GM12878 (cell line): Measurements from ENCODE around the gene NPLOC4. TPM values are rescaled to one million over a fixed set of nuclear protein-coding genes. Genes with fewer than 3 reads are reported as not detected.

ENCODE experiments used
- ATAC-seq: fragments of 200-7000 bp; cut with Tn5 transposase; 3 replicates; pipeline ENCODE4 v1.9.1; 2020; ENCODE audit warnings: mild to moderate bottlenecking, moderate library complexity
- BruUV-seq: library from RNA; stranded (reverse); fragments of 400-500 nt; replicated peaks from 2 replicates; lab custom pipeline; 2021; lab: Mats Ljungman, UMichigan
- CTCF ChIA-PET: fragments of 300-600 bp; sonication (Branson Sonifier 250); formaldehyde crosslinking; extraction: SDS; loops from one replicate; lab custom pipeline; 2021; ENCODE audit warnings: inconsistent platforms; lab: Yijun Ruan, JAX
- POLR2A ChIA-PET: fragments of 350-600 bp; formaldehyde crosslinking; extraction: SDS; loops from one replicate; lab custom pipeline; 2021; ENCODE audit warnings: inconsistent platforms; lab: Charles Lee
- RAD21 ChIA-PET: fragments of 300-600 bp; sonication (Branson Sonifier 250); formaldehyde crosslinking; loops from one replicate; lab custom pipeline; 2023; ENCODE audit warnings: antibody characterized with exemption; ENCODE audit not compliant: unreplicated experiment; lab: Charles Lee
- SMC1A ChIA-PET: fragments of 300-600 bp; sonication (Branson Sonifier 250); formaldehyde crosslinking; loops from one replicate; lab custom pipeline; 2023; ENCODE audit not compliant: unreplicated experiment, uncharacterized antibody; lab: Charles Lee
- DNase-seq: peaks from one replicate; pipeline ENCODE4 v3.0.0-alpha.2; 2011; ENCODE audit warnings: low read depth, low spot score
- FAIRE-seq: peaks from 3 replicates; lab custom pipeline; 2011; peaks lifted over from hg19 to GRCh38; lab: Jason Lieb, UNC
- H2AFZ ChIP-seq: 2 replicates; pipeline ENCODE4 v1.6.0; 2011; ENCODE audit warnings: low read depth, low read length, control low read depth; ENCODE audit not compliant: control insufficient read depth
- H3K27ac ChIP-seq: 2 replicates; pipeline ENCODE4 v1.5.1; 2011; ENCODE audit warnings: control low read depth; ENCODE audit not compliant: control insufficient read depth, insufficient read depth
- H3K27me3 ChIP-seq, 2 experiments: replicated peaks in 1 of 2; 2 replicates each; pipeline versions ENCODE4 v1.6.0 to v1.6.1; 2011; ENCODE audit warnings: low read length in 1 of 2; ENCODE audit not compliant: control insufficient read depth in 2 of 2, insufficient read depth in 2 of 2
- H3K36me3 ChIP-seq, 2 experiments: 2 replicates each; pipeline ENCODE4 v1.5.1; 2011; ENCODE audit warnings: low read length in 1 of 2; ENCODE audit not compliant: control insufficient read depth in 2 of 2, insufficient read depth in 2 of 2
- H3K4me1 ChIP-seq: 2 replicates; pipeline ENCODE4 v1.6.1; 2011; ENCODE audit warnings: mild to moderate bottlenecking, low read length, moderate library complexity, mixed read lengths; ENCODE audit not compliant: control insufficient read depth, insufficient read depth
- H3K4me2 ChIP-seq: 2 replicates; pipeline ENCODE4 v1.6.0; 2011; ENCODE audit warnings: control low read depth; ENCODE audit not compliant: control insufficient read depth, insufficient read depth
- H3K4me3 ChIP-seq: fragments of 200-600 bp; sonication (generic); 2 replicates; pipeline ENCODE4 v1.5.1; 2016
- H3K79me2 ChIP-seq: 2 replicates; pipeline ENCODE4 v1.6.0; 2011; ENCODE audit warnings: low read length; ENCODE audit not compliant: control insufficient read depth, insufficient read depth
- H3K9ac ChIP-seq: 2 replicates; pipeline ENCODE4 v1.8.0; 2011; ENCODE audit warnings: low read length, control low read depth, mixed read lengths; ENCODE audit not compliant: control insufficient read depth, insufficient read depth
- H3K9me3 ChIP-seq: replicated peaks from 3 replicates; pipeline ENCODE4 v1.5.1; 2011; ENCODE audit warnings: mild to moderate bottlenecking, low read length; ENCODE audit not compliant: control insufficient read depth, insufficient read depth
- H4K20me1 ChIP-seq: 2 replicates; pipeline ENCODE4 v1.6.0; 2011; ENCODE audit not compliant: control insufficient read depth, insufficient read depth
- EGR1 ChIP-seq, 2 experiments: IDR thresholded peaks; 1 replicate in 1 of 2; 2 replicates in 1 of 2; pipeline ENCODE4 v1.6.1; 2011 to 2012; ENCODE audit warnings: low read depth in 2 of 2, low read length in 2 of 2, borderline replicate concordance in 1 of 2, mild to moderate bottlenecking in 1 of 2, moderate library complexity in 1 of 2
- EP300 ChIP-seq, 2 experiments: fragments of 150-350 bp in 1 of 2; IDR thresholded peaks; 2 replicates each; pipeline ENCODE4 v1.6.1; 2011 to 2012; ENCODE audit warnings: low read depth in 2 of 2, low read length in 2 of 2, borderline replicate concordance in 1 of 2, improper control_type of control experiment in 1 of 2, inconsistent platforms in 1 of 2; ENCODE audit not compliant: control insufficient read depth in 1 of 2
- ESRRA ChIP-seq: IDR thresholded peaks from 2 replicates; pipeline ENCODE4 v1.6.1; 2012; ENCODE audit warnings: mild to moderate bottlenecking, low read length, improper control_type of control experiment
- FOS ChIP-seq: IDR thresholded peaks from 3 replicates; pipeline ENCODE4 v1.6.1; 2011; ENCODE audit warnings: borderline replicate concordance; ENCODE audit not compliant: insufficient read length; ENCODE audit errors: extremely low read depth
- HDAC6 ChIP-seq: fragments of 200-600 bp; sonication (generic); IDR thresholded peaks from one replicate; pipeline ENCODE4 v1.8.0; 2017; ENCODE audit warnings: antibody characterized with exemption; ENCODE audit not compliant: unreplicated experiment
- LARP7 ChIP-seq: fragments of 450-650 bp; IDR thresholded peaks from 2 replicates; pipeline ENCODE4 v1.6.1; 2017; ENCODE audit warnings: mild to moderate bottlenecking
- MEF2B ChIP-seq: fragments of 450-650 bp; IDR thresholded peaks from 2 replicates; pipeline ENCODE4 v1.6.1; 2018; ENCODE audit warnings: mild to moderate bottlenecking, moderate library complexity; ENCODE audit not compliant: partially characterized antibody, poor library complexity, severe bottlenecking
- MYC ChIP-seq: IDR thresholded peaks from 2 replicates; pipeline ENCODE4 v1.6.1; 2011; ENCODE audit warnings: mild to moderate bottlenecking, low read length, moderate library complexity, inconsistent platforms; ENCODE audit not compliant: insufficient read depth, insufficient replicate concordance, insufficient read length, severe bottlenecking
- NKRF ChIP-seq: fragments of 450-650 bp; conservative IDR thresholded peaks from 2 replicates; pipeline ENCODE4 v1.6.1; 2017; ENCODE audit warnings: mild to moderate bottlenecking, moderate library complexity
- POLR2A ChIP-seq: IDR thresholded peaks from 2 replicates; pipeline ENCODE4 v1.6.1; 2011; ENCODE audit warnings: low read depth, mild to moderate bottlenecking, low read length
- POU2F2 ChIP-seq: IDR thresholded peaks from 3 replicates; pipeline ENCODE4 v1.6.1; 2011; ENCODE audit warnings: low read depth, mild to moderate bottlenecking, low read length, borderline replicate concordance
- ZNF217 ChIP-seq: fragments of 450-650 bp; IDR thresholded peaks from 2 replicates; pipeline ENCODE4 v1.6.1; 2017; ENCODE audit warnings: antibody characterized with exemption, mild to moderate bottlenecking
- WGBS: methylation state at CpG from one replicate; pipeline ENCODE4 v1.1.6; 2016; ENCODE audit warnings: low lambda C conversion rate; ENCODE audit not compliant: insufficient replicate concordance, insufficient coverage; ENCODE audit errors: missing lambda C conversion rate; 5-methylcytosine and 5-hydroxymethylcytosine counted together
- in situ Hi-C: fragments of 300-500 bp; cut with MboI; formaldehyde crosslinking; loops from 9 replicates; pipeline ENCODE4 v1.14.3; 2018; ENCODE audit warnings: mixed read lengths
- intact Hi-C: fragments of 100-400 bp; cut with micrococcal nuclease; formaldehyde crosslinking; loops from one replicate; pipeline ENCODE4 v1.14.2; 2022; ENCODE audit not compliant: unreplicated experiment
- polyA plus RNA-seq, 11 experiments: library from polyadenylated mRNA; depleted of rRNA in 4 of 11; unstranded in 6 of 11; stranded (reverse) in 5 of 11; fragments of >200 nt; fragmentation: Nextera tagmentation in 4 of 11; fragmentation: Illumina TruSeq in 1 of 11; extraction: Ambion mirVana in 4 of 11; extraction: Trizol in 1 of 11; gene quantifications; 1 replicate in 1 of 11; 2 replicates in 10 of 11; pipeline versions ENCODE4 v1.2.1 to v1.2.3, GENCODE V29; 2011 to 2016; ENCODE audit warnings: inconsistent platforms in 2 of 11, missing spikeins in 2 of 11, low read depth in 1 of 11
- total RNA-seq, 4 experiments: library from RNA; depleted of rRNA in 3 of 4; stranded (reverse); fragments of >200 nt in 3 of 4; fragmentation: Illumina TruSeq in 1 of 4; extraction: Trizol in 1 of 4; gene quantifications; 2 replicates each; pipeline versions ENCODE4 v1.2.1 to v1.2.3, GENCODE V29; 2013 to 2021
- TF ChIP-seq, protein P1 (sequence below): IDR thresholded peaks from 2 replicates; pipeline ENCODE4 v1.6.1; 2011; ENCODE audit warnings: borderline replicate concordance, low read depth, mild to moderate bottlenecking, moderate library complexity, low read length; ENCODE audit not compliant: insufficient read depth, poor library complexity, severe bottlenecking

Gene NPLOC4
- total and polyA plus RNA-seq, 10 of the 15 experiments (the other 5 are each of a cell fraction or from before 2014, with no cell fraction given), result 1.5 to 83.7 (median 45.8) TPM

DNA sequence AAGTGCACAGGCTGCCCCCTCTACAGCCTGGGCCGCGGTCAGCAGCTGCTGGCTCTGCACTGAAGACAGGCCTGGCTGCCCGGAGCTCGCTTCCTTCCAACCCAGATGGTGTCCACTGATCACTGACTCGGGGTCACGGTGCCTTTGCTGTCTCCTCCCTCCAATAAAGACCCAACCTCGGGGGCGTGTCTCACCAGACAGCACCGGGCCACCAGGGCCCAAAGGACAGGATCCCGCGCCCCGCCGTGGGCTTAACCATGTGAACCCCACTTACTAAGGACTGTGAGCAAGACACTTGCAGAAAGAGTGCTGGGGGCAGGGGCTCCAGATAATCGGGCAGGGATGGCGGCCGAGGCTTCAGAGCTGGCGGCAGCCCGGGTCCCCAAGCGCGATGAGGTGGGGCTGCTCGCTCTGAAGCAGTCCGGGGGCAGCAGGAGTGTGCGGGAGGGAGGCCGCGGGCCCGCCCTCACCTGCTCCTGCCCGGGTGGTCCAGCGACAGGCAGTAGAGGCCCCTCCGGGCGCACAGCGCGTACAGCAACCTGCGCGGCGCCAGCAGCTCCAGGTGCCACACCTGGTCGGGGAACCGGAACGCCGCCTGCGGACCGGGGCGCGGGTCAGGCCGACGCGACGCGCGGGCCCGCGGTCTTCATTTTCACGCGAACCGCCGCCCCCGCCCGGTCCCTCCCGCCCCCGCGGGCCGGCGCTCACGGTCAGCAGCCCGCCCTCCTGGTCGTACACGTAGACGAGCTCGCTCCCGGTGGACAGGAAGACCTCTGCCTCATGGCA, 85.3 kb downstream of the NPLOC4 start:
- H2AFZ ChIP-seq, result peak overlapping the region; percentile 48
- DNase-seq (no peak), ATAC-seq (peak; percentile 3), FAIRE-seq (no peak)
- TF ChIP-seq ZNF217 (no peak), EGR1 (IDR thresholded peaks at IDR 0.05; ENCODE audit: borderline replicate concordance in 1 of 2, low read depth in 2 of 2, low read length in 2 of 2) (peak in 1 of 2 experiments; percentile 90; a peak in 2 of 3 replicates), FOS (no peak), MYC (peak; percentile 50), LARP7 (0 out of 2 replicates have a peak, but pooled peaks have one; percentile 15), HDAC6 (no peak), POU2F2 (no peak), POLR2A (no peak), ESRRA (no peak), EP300 (IDR thresholded peaks at IDR 0.05; ENCODE audit: borderline replicate concordance in 1 of 2, control insufficient read depth in 1 of 2, low read depth in 2 of 2, low read length in 2 of 2) (no peak), NKRF (peak; percentile 20), MEF2B (no peak)
- TF ChIP-seq, protein P1, sequence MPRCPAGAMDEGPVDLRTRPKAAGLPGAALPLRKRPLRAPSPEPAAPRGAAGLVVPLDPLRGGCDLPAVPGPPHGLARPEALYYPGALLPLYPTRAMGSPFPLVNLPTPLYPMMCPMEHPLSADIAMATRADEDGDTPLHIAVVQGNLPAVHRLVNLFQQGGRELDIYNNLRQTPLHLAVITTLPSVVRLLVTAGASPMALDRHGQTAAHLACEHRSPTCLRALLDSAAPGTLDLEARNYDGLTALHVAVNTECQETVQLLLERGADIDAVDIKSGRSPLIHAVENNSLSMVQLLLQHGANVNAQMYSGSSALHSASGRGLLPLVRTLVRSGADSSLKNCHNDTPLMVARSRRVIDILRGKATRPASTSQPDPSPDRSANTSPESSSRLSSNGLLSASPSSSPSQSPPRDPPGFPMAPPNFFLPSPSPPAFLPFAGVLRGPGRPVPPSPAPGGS, result no peak
- peak overlapping the region; percentile 88 for H3K4me2 ChIP-seq
- H3K9me3 ChIP-seq, result no peaks in the 10 kb centered on the region
- WGBS, result 0% methylated on average over 25 of the region's 69 CpGs
- RAD21 ChIA-PET, result interaction anchor here (0.9 to 2.9 kb wide), 9 partner anchors 10 to 313 kb away, joined by 3 to 17 read pairs (median 4); partner anchors contain the start of genes NDUFAF8, PDE6G and TEPSIN
- peaks cover 14% of the 10 kb centered on the region for H3K4me1 ChIP-seq
- SMC1A ChIA-PET, result interaction anchor here (0.6 to 1.7 kb wide), 3 partner anchors 30 to 117 kb away, joined by 3 to 6 read pairs (median 5); no protein-coding TSS in a partner anchor
- CTCF ChIA-PET, result interaction anchor here (1.4 to 2.0 kb wide), 2 partner anchors 46 to 49 kb away, joined by 5 to 13 read pairs; no protein-coding TSS in a partner anchor
- peak overlapping the region; percentile 74 for H3K9ac ChIP-seq
- in situ Hi-C loops (no loop called here), intact Hi-C loops (loop anchor here (2.0 kb wide), 1 partner anchor 35 kb away; no protein-coding TSS in a partner anchor)
- peak overlapping the region; percentile 93 for H3K4me3 ChIP-seq
- POLR2A ChIA-PET, result interaction anchor here (1.0 to 3.0 kb wide), 9 partner anchors 31 to 151 kb away, joined by 3 to 34 read pairs (median 7); partner anchors contain the start of genes ARL16 and HGS
- no peaks in the 10 kb centered on the region for H4K20me1 ChIP-seq
- no peaks in the 10 kb centered on the region for H3K27me3 ChIP-seq
- peak overlapping the region; percentile 58 for H3K27ac ChIP-seq
- BruUV-seq, result no TSS peak
- peaks cover 24% of the 10 kb centered on the region for H3K79me2 ChIP-seq
- peaks cover 11 to 24% of the 10 kb centered on the region in 2 experiments; a peak in 3 of 4 replicates for H3K36me3 ChIP-seq
